Measurements from ENCODE around the gene ANKRD49.
"Not testable (repeated sequence)": the region's sequence is repeated elsewhere in the genome, so short reads cannot be mapped to it uniquely, and the experiment has no call there.

The ANKRD49 gene

GRCh38 chr11:94493281-94494125 lies at the start of gene ANKRD49, which contains the start of gene MRE11:
Gene ANKRD49 (plus strand): TSS chr11:94493984. CDS start chr11:94496694, 2,710 bp downstream.
Gene MRE11 (minus strand): TSS chr11:94493844. CDS start chr11:94492801, 1,043 bp downstream.
- peak; percentile 96 for DNase-seq

- DNase-seq = no peak
Measured at GRCh38 chr11:94445641-94446040, 48.1 kb upstream of the ANKRD49 start.

- DNase-seq = no peak
Measured at GRCh38 chr11:94447149-94447548, 46.6 kb upstream of the ANKRD49 start.

GRCh38 chr11:94449029-94449428 lies 44.8 kb upstream of the ANKRD49 start:
- no peak for DNase-seq

GRCh38 chr11:94449437-94449836 lies 44.3 kb upstream of the ANKRD49 start:
- DNase-seq = peak; percentile 76

- DNase-seq = no peak
Measured at GRCh38 chr11:94450048-94450447, 43.7 kb upstream of the ANKRD49 start.

- DNase-seq = no peak
Measured at GRCh38 chr11:94452988-94453387, 40.8 kb upstream of the ANKRD49 start.

- no peak for DNase-seq
Measured at GRCh38 chr11:94454301-94454700, 39.5 kb upstream of the ANKRD49 start.

GRCh38 chr11:94455861-94456260 lies 37.9 kb upstream of the ANKRD49 start:
- no peak for DNase-seq

- no peak for DNase-seq
Measured at GRCh38 chr11:94457118-94458029, 36.4 kb upstream of the ANKRD49 start.

GRCh38 chr11:94459576-94459975 lies 34.2 kb upstream of the ANKRD49 start:
- DNase-seq = no peak

- no peak for DNase-seq
Measured at GRCh38 chr11:94469416-94469815, 24.4 kb upstream of the ANKRD49 start.

GRCh38 chr11:94472916-94473799 lies 20.6 kb upstream of the ANKRD49 start:
- DNase-seq = no peak

- DNase-seq = no peak
Measured at GRCh38 chr11:94477624-94478023, 16.2 kb upstream of the ANKRD49 start.

GRCh38 chr11:94481342-94481741 lies 12.4 kb upstream of the ANKRD49 start:
- no peak for DNase-seq

GRCh38 chr11:94486068-94486467 lies 7.7 kb upstream of the ANKRD49 start:
- DNase-seq = no peak

- DNase-seq = peak; percentile 60
Measured at GRCh38 chr11:94494126-94494680, 419 bp downstream of the ANKRD49 start.

- no peak for DNase-seq
Measured at GRCh38 chr11:94500181-94500580, 6.4 kb downstream of the ANKRD49 start.

GRCh38 chr11:94501522-94501921 lies 7.7 kb downstream of the ANKRD49 start:
- DNase-seq = no peak

- DNase-seq = peak; percentile 32
Measured at GRCh38 chr11:94504689-94505293, 11.0 kb downstream of the ANKRD49 start.

GRCh38 chr11:94506513-94506912 lies 12.7 kb downstream of the ANKRD49 start:
- not testable (repeated sequence) for DNase-seq

GRCh38 chr11:94507485-94507884 lies 13.7 kb downstream of the ANKRD49 start:
- no peak for DNase-seq

Measured in kidney glomerular epithelial cell (primary cell).